HG02943 (cell line): ENCODE measurements around the gene MANF.

Experiments
- ATAC-seq: cut with Tn5 transposase; IDR thresholded peaks from one replicate; pipeline ENCODE4 v1.9.1; 2021; ENCODE audit warnings: mild to moderate bottlenecking, low read depth, moderate library complexity; ENCODE audit not compliant: unreplicated experiment

MANF gene

GRCh38 chr3:51388286-51389029 is 3.4 kb downstream of the MANF start:
- no peak for ATAC-seq

GRCh38 chr3:51389423-51390183 is 4.5 kb downstream of the MANF start:
- no peak for ATAC-seq

GRCh38 chr3:51390246-51391074 is 5.4 kb downstream of the MANF start:
- ATAC-seq, result no peak

GRCh38 chr3:51391075-51391565 is 6.0 kb downstream of the MANF start, which contains the start of gene RBM15B:
Gene RBM15B, plus strand, starts transcription at chr3:51391285. Its CDS starts 115 bp downstream, at chr3:51391400.
- ATAC-seq, result peak; percentile 84

- ATAC-seq, result peak; percentile 2
These were observed 6.7 kb downstream of the MANF start for GRCh38 chr3:51391566-51392354.

- no peak for ATAC-seq
These were observed 7.5 kb downstream of the MANF start for GRCh38 chr3:51392355-51393133.

- ATAC-seq, result no peak
These were observed 8.0 kb downstream of the MANF start for GRCh38 chr3:51393134-51393495.

- ATAC-seq, result no peak
These were observed 8.5 kb downstream of the MANF start for GRCh38 chr3:51393564-51393963.

GRCh38 chr3:51394541-51394940 is 9.4 kb downstream of the MANF start:
- ATAC-seq, result no peak

- no peak for ATAC-seq
These were observed 10.6 kb downstream of the MANF start for GRCh38 chr3:51395493-51396213.

- ATAC-seq, result no peak
These were observed 11.3 kb downstream of the MANF start for GRCh38 chr3:51396401-51396800.

- no peak for ATAC-seq
These were observed 12.3 kb downstream of the MANF start for GRCh38 chr3:51397392-51397791.

GRCh38 chr3:51398595-51399310 is 13.7 kb downstream of the MANF start:
- ATAC-seq, result no peak

- no peak for ATAC-seq
These were observed 15.1 kb downstream of the MANF start for GRCh38 chr3:51400166-51400565.

GRCh38 chr3:51401735-51402134 is 16.6 kb downstream of the MANF start:
- no peak for ATAC-seq

GRCh38 chr3:51403675-51404074 is 18.6 kb downstream of the MANF start:
- ATAC-seq, result no peak

- ATAC-seq, result no peak
These were observed 22.9 kb downstream of the MANF start for GRCh38 chr3:51408021-51408420.

- ATAC-seq, result no peak
These were observed 23.7 kb downstream of the MANF start for GRCh38 chr3:51408813-51409212.
